DMS53 (cell line): Measurements from ENCODE around the gene CDK13.

Experiments used
- DNase-seq: peaks from one replicate; lab custom pipeline; 2025; lab: John Stamatoyannopoulos, UW

CDK13 gene

DNA sequence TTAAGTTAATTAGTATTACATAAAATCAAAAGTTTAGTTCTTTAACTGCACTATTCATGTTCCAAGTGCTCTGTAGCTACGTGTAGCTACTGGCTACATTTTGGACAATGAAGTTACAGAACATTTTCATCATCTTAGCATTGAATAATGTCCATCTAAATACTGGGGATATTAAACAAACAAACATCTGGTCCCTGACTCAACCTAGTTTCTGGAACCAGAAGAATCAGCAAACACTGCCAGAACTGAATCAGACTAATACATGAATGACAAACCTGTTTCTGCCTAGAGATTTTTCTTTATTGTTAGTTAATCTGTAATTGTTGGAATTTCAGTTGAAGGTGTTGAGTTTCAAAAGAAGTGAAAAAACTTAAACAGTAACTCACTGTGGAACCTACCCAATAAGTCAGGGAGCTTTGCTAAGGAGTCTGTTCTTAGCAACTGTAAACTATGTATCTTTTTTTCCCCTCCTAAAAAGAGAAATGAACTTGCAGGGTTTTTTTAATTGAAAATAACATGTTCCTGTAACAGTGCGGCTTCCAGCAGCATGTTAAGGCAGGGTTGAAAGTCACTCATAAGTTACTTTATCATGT, 58.3 kb downstream of the CDK13 start:
- no peak for DNase-seq

DNA sequence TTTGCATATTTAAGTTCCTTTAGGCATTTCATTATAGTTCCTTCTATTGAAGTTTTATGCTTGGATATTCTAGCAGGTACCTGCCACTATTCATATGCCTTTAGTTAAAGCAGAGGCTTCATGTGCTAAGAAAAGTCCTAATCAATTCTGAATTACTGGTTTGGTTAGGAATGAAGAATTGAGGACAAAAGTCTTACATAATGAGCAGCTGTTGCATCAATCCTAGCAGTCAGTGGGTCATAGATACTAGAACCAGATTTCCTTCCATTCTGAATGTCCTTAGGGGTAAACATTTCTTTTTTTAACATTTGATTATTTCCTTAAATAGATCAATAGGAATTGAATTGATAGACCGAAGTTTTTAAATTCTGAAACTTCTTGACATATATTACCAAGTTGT, 59.2 kb downstream of the CDK13 start:
- DNase-seq, result no peak

DNA sequence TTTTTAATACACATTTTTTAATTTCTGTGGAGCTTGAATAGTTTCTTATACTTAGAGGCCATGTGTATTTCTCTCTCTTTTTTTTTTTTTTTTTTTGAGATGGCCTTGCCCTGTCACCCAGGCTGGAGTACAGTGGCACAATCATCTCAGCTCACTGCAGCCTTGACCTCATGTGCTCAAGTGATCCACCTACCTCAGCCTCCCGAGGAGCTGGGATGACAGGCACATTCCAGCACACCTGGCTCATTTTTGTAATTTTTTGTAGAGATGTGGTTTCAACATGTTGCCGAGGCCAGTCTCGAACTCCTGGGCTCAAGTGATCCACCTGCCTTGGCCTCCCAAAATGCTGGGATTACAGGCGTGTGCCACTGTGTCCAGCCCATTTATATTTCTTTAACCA, 64.3 kb downstream of the CDK13 start:
- no peak for DNase-seq

DNA sequence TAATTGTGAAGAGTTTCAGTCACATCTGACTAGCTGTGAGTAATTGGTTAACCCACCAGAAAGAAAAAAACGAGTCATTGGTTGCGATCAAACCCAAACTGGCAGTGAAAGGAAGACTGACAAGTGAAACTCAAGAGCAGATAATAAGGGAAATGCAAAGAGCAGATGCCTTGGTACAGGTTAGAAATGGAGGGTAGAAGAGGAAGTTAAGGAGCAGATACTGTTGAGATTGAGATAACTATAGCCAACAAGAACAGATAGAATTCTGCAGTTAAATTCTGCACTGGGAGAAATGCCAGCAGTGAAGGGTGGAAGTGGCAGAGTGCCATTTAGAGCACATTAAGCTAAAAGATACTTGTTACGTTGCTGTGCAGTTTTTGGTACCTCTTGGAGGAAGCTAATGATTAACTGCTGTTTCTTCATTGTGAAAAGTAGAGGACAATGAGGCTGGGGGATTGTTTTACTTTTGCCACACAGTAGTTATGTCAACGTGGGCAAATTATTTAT, 65.8 kb downstream of the CDK13 start:
- peak; percentile 45 for DNase-seq

- no peak for DNase-seq
Measured at GRCh38 chr7:40019558-40019957, 69.5 kb downstream of the CDK13 start.

GRCh38 chr7:40024048-40024447, 74.0 kb downstream of the CDK13 start:
- DNase-seq, result no peak

DNA sequence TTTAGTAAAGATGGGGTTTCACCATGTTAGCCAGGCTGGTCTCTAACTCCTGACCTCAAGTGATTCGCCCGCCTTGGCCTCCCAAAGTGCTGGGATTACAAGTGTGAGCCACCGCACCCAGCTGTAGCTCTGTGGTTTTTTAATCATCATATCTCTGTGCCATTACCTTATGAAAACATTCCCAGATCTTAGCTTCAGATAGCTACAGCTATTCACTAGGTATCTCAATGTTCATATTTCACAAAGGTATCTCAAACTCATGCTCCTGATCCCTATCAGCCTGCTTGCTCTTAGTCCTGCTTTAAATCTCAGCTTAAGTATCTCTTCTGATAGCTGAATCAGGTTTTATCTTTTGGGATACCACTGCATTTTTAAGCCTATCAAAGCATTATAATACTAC, 74.8 kb downstream of the CDK13 start:
- DNase-seq, result no peak

DNA sequence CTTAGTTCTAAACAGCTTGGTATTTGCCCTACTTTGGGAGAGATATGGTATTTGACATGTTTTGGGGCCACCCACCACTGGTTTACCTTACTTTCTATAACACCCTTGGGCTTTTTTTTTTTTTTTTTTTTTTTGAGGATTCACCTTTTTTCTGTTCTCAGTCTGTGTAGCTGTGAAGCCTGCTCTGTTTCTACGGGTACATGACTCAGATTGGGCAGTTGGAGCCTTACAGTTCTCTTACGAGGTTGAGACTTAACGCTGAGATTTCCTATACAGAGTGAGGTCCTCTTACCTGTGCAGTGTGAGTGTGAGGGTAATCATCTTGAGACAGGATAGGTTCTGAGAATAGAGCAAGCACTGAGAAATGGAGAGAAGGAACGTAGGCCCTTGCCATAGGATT, 77.5 kb downstream of the CDK13 start:
- DNase-seq, result no peak

DNA sequence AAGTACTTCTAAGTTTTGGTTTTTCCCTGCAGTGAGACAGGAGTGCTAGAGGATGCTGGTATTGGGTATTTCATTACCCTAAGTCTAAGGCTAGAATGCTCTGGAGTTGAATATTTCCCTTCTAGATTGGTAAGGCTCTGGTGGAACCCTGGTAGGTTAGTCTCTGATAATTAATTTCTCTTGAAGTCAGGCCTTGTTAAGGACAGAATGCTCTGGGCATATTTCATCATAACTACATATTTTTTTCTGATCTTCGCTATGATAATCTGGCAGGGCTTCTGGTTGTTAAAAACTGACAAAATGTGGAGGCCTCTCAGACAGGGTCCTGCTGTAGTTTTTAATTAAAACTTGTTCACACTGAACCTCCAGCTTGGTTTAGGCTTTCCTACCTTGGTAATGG, 83.8 kb downstream of the CDK13 start:
- no peak for DNase-seq

DNA sequence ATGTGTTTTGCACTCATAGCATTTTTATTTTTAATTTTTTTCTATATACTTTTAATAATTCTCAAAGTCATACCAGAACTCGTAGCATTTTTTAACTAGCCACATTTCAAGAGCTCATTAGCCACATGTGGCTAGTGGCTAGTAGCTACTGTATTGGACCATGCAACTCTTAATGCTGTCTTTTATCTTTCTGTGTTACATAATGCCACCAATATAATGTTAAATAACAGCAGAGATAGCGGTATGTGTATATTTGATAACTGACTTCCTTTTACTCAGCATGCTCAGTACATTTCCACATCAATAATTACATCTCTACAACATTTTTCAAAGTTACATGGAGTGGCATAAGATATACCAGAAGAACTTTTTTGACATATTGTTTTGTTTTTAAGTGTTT, 91.4 kb downstream of the CDK13 start:
- no peak for DNase-seq

DNA sequence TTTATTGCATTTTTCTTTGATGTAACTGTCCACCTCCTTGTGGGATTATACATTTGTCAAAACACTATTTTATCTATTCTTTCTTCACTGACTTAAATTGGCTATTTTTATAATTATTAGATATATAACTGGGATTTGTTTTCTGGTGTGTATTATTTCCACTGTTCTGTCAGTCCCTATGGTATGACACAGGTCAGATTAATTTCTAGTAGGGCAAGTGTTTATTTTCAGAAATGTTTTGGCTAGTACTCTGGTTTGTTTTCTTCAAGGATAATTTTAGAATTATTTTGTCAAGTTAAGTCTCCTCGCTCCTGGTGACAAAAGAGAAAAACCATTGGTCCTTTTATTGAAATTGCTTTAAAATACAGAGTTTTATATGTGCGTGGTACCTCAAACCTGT, 93.1 kb downstream of the CDK13 start:
- no peak for DNase-seq

GRCh38 chr7:40047661-40048060, 97.6 kb downstream of the CDK13 start:
- peak; percentile 17 for DNase-seq

GRCh38 chr7:40057292-40057691, 107.2 kb downstream of the CDK13 start:
- peak; percentile 57 for DNase-seq

DNA sequence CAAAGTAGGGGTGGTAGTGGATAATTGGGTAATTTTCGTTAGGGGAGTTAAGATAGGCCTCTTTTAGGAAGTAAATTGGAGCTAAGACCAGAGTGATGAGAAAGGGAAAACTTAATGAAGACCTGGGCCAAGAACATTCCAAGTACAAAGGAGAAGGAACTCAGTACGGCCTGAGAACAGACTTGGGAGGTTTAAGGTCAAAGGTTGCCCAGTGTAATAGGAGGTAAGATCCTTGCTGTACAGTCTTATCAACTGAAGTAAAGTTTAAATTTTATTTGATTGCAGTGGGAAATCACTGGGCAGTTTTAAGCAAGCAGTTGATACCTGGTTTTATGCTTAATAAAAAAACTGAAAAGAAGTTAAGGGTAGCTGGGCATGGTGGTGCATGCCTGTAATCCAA, 108.0 kb downstream of the CDK13 start:
- no peak for DNase-seq

GRCh38 chr7:40058636-40059035, 108.6 kb downstream of the CDK13 start:
- peak; percentile 17 for DNase-seq

- no peak for DNase-seq
Measured at GRCh38 chr7:40059057-40059456, 109.0 kb downstream of the CDK13 start.

- DNase-seq, result no peak
Measured at GRCh38 chr7:40072268-40072667, 122.2 kb downstream of the CDK13 start.

GRCh38 chr7:40073239-40073638, 123.2 kb downstream of the CDK13 start:
- DNase-seq, result no peak

GRCh38 chr7:40077849-40078248, 127.8 kb downstream of the CDK13 start:
- no peak for DNase-seq

DNA sequence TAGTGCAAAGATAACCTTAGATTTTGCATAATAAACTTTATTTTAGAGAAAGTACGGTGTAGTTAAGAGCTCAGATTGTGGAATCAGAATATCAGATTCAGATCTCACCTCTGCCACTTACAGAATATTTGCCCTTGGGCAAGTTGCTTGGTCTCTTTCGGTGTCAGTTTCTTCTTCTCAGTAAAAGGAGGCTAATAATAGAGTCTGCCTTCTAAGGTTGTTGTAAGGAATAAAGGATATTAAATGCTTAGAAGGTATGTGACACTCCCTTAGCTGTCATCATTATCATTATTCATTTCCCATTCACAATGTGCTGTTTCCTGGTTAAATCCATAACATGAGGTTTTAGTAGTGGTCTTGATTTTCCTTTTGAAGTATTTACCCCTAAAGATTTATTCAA, 142.1 kb downstream of the CDK13 start:
- DNase-seq, result no peak

GRCh38 chr7:40093631-40094350, 143.7 kb downstream of the CDK13 start:
- no peak for DNase-seq

- DNase-seq, result no peak
Measured at GRCh38 chr7:40095230-40095629, 145.2 kb downstream of the CDK13 start.

GRCh38 chr7:40095695-40096327, 145.8 kb downstream of the CDK13 start:
- no peak for DNase-seq
